ENCODE results near the gene GPATCH2L.
A peak's percentile ranks its signal among the peaks of the same experiment; 100 is the strongest.

The GPATCH2L gene

GRCh38 chr14:76151398-76152332 is at the start of gene GPATCH2L:
GPATCH2L (plus strand) TSS chr14:76151922; CDS start chr14:76154364, 2,442 bp downstream.
- peak; percentile 91 for DNase-seq (ENCODE audit: low spot score)

DNA sequence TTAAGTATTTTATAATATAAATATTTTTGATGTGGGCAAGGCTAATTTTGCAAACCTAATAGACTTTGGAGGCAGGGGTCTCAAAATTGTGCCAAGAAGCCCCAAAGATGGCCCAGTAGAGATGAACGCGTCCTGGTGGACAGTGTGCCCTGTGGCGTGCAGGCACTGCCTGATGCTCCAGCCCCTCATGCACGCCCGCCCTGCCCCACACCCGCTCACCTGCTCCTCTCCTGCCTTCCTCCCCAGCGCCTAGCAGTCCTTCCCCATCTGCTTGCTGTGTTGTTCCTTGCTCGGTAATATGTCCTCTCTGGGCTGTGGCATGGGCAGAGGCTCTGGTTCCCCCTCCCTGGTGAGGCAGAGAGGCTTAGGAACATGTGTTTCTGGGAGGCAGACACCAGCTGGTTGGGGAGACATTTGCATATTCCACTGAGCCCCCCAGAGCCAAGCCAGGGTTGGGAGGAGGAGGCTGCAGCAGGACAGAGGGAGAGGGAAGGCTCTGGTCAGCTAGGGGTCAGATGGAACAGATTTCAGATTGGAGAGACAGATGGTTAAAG is 46.8 kb upstream of the GPATCH2L start:
- no peak for DNase-seq (ENCODE audit: low spot score)

DNA sequence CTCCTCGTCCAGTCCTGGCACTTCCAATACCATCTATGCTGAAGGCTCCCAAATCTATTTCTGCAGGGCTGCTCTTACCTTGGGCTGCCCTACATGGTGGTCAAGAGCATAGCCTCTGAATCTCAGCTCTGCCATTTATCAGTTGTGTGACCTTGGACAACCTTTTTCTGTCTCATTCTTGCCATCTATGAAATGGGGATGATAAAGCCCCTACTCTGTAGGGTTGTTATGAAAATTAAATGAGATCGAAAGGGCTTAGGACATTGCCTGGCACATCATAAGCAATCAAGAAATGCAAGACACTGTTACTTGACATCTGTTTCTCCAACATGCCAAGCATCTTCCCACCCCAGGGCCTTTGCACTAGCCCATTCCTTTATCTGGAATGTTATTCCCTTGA is 45.5 kb upstream of the GPATCH2L start:
- no peak for DNase-seq (ENCODE audit: low spot score)

GRCh38 chr14:76109087-76109880 is 42.4 kb upstream of the GPATCH2L start:
- no peak for DNase-seq (ENCODE audit: low spot score)

GRCh38 chr14:76112889-76113624 is 38.7 kb upstream of the GPATCH2L start:
- no peak for DNase-seq (ENCODE audit: low spot score)

- DNase-seq (ENCODE audit: low spot score), result no peak
Observed at GRCh38 chr14:76113691-76114090, 38.0 kb upstream of the GPATCH2L start.

DNA sequence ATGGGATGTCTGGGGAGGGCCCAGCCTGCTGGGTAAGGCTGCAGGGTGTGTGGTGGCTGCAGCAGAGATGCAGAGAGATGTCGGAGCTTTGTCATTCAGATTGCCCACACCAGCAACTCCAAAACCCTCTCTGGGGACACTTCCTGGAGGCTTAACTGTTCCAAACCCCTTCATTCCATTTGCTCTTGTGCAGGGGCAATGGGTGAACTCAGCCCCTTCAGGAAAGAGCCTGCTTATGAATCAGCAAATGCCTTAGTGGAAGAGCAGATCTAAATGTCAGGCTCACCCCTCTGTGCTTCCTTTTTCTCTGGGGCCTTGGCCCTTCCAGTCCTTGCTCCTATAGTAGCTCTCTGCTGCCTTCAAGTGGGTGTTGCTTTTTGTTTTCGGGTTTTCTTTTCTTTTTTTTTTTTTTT is 36.7 kb upstream of the GPATCH2L start:
- no peak for DNase-seq (ENCODE audit: low spot score)

DNA sequence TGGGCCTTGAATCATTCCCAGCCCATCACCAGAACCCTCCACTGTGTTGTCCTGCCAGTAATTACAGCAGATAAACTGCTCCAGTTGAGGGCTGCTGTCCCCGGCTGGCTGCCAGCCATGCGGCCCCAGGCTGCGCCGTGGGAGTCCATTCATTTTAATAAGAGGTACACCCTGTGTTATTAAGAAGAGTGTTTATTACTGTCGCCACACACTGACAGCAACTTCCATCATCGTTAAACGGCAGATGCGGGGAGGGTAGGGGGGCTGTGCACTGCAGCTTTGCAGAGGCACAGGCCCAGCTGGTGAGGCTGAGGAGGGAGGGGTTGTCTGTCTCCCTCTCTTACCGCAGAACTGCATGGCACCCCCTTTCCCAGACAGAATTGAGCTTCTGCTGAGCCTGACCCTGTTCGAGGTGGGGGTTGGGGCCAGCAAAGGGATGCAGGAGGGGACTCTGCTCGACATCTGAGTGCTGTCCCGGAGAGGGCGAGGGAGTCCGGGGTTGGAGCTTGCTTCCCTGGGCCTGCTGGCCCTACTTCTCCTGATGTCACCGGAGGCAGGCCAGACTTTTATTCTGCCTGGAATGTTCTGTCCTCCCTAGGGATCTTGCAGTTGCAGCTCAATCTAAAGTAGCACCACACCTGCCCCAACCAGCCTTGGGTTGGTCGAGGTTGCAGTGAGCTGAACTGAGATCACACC is 33.8 kb upstream of the GPATCH2L start:
- DNase-seq (ENCODE audit: low spot score), result no peak

DNA sequence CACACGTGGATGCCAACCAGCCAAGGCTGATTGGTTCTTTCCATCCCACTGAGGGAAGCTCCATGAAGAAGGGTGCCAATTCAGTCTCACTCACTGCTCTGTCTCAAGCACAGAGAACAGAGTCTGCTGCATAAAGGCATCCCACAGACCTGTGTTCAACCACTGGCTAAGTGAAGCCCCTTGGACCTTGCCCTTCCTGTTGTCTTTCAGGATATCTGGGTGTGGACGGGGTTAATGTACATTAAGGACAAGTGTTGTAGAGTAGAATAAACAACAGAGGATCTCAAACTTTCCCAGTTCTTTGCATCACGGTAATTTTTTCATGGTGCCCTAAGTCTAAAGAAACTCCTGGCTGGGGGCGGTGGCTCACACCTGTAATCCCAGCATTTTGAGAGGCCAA is 33.1 kb upstream of the GPATCH2L start:
- no peak for DNase-seq (ENCODE audit: low spot score)

GRCh38 chr14:76121089-76121748 is 30.5 kb upstream of the GPATCH2L start:
- DNase-seq (ENCODE audit: low spot score), result no peak

- DNase-seq (ENCODE audit: low spot score), result no peak
Observed at GRCh38 chr14:76123426-76124225, 28.1 kb upstream of the GPATCH2L start.

DNA sequence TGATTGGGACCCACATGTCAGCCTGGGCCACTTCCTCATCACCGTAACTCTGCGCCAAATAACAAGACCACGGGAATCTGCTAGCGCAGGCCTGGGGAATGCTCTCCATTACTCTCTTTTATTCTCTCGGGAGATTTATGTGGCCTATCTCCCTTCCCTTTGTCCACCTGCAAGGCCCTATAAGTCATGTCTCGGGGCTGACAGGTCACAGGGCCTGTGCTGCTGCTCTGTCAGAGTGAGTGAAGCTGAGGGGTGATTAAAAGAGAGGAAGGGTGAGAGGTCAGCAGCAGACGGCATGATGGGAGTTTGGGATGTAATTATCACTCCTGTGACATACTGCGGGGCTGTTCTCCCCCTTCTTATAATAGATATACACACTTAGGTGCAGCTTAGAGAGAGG is 26.2 kb upstream of the GPATCH2L start:
- no peak for DNase-seq (ENCODE audit: low spot score)

DNA sequence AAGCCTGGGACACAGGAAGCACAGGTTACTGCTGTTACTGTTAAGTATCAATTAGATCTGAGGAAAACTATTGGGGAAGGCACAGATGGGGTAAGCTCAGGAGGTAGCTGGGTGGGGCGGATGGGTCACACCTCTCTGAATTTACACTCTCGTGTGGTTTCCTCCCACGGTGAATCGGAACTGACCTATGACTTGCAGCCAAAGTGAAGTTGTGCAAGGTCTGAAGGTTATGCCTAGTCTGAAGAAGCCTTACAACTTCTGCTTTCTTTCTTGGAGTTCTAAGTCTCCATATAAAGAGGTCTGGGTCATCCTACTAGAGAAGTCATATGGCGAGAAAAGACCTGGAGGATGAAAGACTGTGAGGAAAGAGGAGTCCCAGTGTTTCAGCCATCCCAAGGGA is 25.6 kb upstream of the GPATCH2L start:
- DNase-seq (ENCODE audit: low spot score), result no peak

- no peak for DNase-seq (ENCODE audit: low spot score)
Observed at GRCh38 chr14:76129851-76130576, 21.7 kb upstream of the GPATCH2L start.

- DNase-seq (ENCODE audit: low spot score), result no peak
Observed at GRCh38 chr14:76131071-76131965, 20.4 kb upstream of the GPATCH2L start.

DNA sequence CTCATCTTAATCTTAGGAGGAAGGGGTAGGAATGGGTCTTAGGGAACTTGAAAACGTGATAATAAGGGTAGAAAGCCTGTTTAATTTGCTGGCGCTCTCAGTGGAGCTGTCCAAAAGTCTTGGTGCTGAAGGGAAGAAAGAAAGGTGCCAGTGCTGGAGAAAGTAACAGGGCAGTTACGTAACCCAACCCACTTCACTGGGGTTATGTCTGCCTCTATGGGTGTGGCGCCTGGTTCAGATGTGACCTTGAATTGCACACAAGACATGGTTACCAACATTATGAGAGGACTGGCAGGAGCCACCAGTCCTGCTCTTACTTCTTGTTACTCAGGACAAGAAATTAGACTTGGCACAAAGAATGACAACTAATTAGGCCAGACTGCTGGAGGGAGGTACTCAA is 18.6 kb upstream of the GPATCH2L start:
- DNase-seq (ENCODE audit: low spot score), result peak; percentile 45

DNA sequence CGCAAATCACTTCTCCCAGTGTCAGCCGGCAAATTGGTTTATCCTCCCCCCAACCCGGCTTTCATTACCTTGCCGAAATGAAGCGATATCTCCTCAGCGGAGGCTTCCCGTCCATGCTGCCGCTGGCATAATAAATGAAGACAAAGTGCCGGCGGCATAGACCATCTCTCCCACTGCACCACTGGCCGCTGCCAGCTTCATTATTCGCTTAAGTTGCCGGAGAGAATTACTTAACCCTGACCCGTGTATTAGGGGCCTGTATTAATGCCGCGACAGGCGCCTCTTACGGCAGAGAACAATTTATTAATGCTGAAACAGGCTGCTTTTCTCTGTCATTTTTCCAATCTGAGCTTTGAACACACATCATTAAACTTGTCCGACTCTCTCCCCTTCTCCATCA is 17.5 kb upstream of the GPATCH2L start:
- no peak for DNase-seq (ENCODE audit: low spot score)

DNA sequence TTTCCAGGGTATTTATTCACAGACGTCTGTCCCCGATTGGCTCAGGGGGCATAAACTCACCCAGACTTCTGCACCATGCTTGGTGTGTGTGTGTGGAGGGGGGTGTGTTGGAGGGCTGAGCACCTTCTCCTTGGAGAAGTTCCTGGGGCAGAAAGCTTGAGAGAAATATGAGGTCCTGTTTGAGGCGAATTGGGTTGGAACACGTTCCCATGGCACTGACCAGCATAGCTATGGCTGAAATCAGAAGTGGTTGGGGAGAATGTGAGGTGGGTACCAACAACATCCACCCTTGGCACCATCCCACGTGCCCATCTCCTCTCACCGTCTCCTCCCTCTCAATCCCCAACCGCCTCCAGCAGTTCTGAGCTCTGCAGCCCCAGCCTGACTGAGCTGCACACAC is 16.0 kb upstream of the GPATCH2L start:
- DNase-seq (ENCODE audit: low spot score), result no peak
